ENCODE data around the gene CLRN2. TPM values are rescaled to one million over a fixed set of nuclear protein-coding genes. Genes with fewer than 3 reads are reported as not detected.

Gene CLRN2
- total and polyA plus RNA-seq, 10 of the 15 experiments (the other 5 are each of a cell fraction or from before 2014, with no cell fraction given) = not detected

GRCh38 chr4:17493619-17494018 lies 21.3 kb upstream of the CLRN2 start:
- FAIRE-seq = no peak
- no peaks in the 10 kb centered on the region for H4K20me1 ChIP-seq (ENCODE audit: control insufficient read depth, insufficient read depth)
- no peak overlapping the region for H3K4me2 ChIP-seq (ENCODE audit: control insufficient read depth, insufficient read depth)
- WGBS (ENCODE audit: insufficient coverage, insufficient replicate concordance, low lambda C conversion rate, missing lambda C conversion rate) = 30% methylated on average over 4 of the region's 4 CpGs
- CTCF ChIA-PET = interaction anchor here (1.7 kb wide), 1 partner anchor 25 kb away, joined by 3 read pairs; no protein-coding TSS in a partner anchor
- intact Hi-C loops (cut with micrococcal nuclease; ENCODE audit: unreplicated experiment) = no loop called here
- H3K27ac ChIP-seq (ENCODE audit: control insufficient read depth, insufficient read depth) = no peak overlapping the region
- in situ Hi-C loops (cut with MboI) = no loop called here
- POLR2A ChIA-PET = no interaction called here
- H3K79me2 ChIP-seq (ENCODE audit: control insufficient read depth, insufficient read depth, low read length) = no peaks in the 10 kb centered on the region
- H2AFZ ChIP-seq (ENCODE audit: control insufficient read depth, low read depth, low read length) = no peak overlapping the region
- ATAC-seq = no peak
- RAD21 ChIA-PET (ENCODE audit: unreplicated experiment) = no interaction called here
- H3K36me3 ChIP-seq (ENCODE audit: control insufficient read depth in 2 of 2, insufficient read depth in 2 of 2, low read length in 1 of 2) = peaks cover 2 to 5% of the 10 kb centered on the region in 2 experiments; a peak in 1 of 4 replicates
- H3K4me3 ChIP-seq = no peak overlapping the region
- H3K4me1 ChIP-seq (ENCODE audit: control insufficient read depth, insufficient read depth, low read length) = no peaks in the 10 kb centered on the region
- TF ChIP-seq SUZ12 (IDR thresholded peaks at IDR 0.05; ENCODE audit: unreplicated experiment) = no peak
- no peak for TF ChIP-seq EGR1 (IDR thresholded peaks at IDR 0.05; ENCODE audit: borderline replicate concordance in 1 of 2, low read depth in 2 of 2, low read length in 2 of 2)
- TF ChIP-seq USF2 (IDR thresholded peaks at IDR 0.05; ENCODE audit: borderline replicate concordance, low read depth, low read length) = no peak
- TF ChIP-seq SREBF2 (IDR thresholded peaks at IDR 0.05; ENCODE audit: low read length) = no peak
- H3K27me3 ChIP-seq (replicated peaks in 1 of 2; ENCODE audit: control insufficient read depth in 2 of 2, insufficient read depth in 2 of 2, low read length in 1 of 2) = no peaks in the 10 kb centered on the region
- SMC1A ChIA-PET (ENCODE audit: uncharacterized antibody, unreplicated experiment) = no interaction called here
- H3K9ac ChIP-seq (ENCODE audit: control insufficient read depth, insufficient read depth, low read length) = no peak overlapping the region
- BruUV-seq (replicated peaks) = no TSS peak
- H3K9me3 ChIP-seq (replicated peaks; ENCODE audit: control insufficient read depth, insufficient read depth, low read length) = no peaks in the 10 kb centered on the region
- no peak for DNase-seq (ENCODE audit: low read depth, low spot score)

GRCh38 chr4:17494258-17495190 lies 20.4 kb upstream of the CLRN2 start:
- Histone ChIP-seq H3K27me3 (replicated peaks in 1 of 2; ENCODE audit: control insufficient read depth in 2 of 2, insufficient read depth in 2 of 2, low read length in 1 of 2) (no peaks in the 10 kb centered on the region), H3K9me3 (replicated peaks; ENCODE audit: control insufficient read depth, insufficient read depth, low read length) (no peaks in the 10 kb centered on the region), H3K27ac (ENCODE audit: control insufficient read depth, insufficient read depth) (no peak overlapping the region), H3K36me3 (ENCODE audit: control insufficient read depth in 2 of 2, insufficient read depth in 2 of 2, low read length in 1 of 2) (peaks cover 2 to 5% of the 10 kb centered on the region in 2 experiments; a peak in 1 of 4 replicates), H3K4me3 (no peak overlapping the region), H3K9ac (ENCODE audit: control insufficient read depth, insufficient read depth, low read length) (no peak overlapping the region), H4K20me1 (ENCODE audit: control insufficient read depth, insufficient read depth) (no peaks in the 10 kb centered on the region), H3K79me2 (ENCODE audit: control insufficient read depth, insufficient read depth, low read length) (no peaks in the 10 kb centered on the region), H2AFZ (ENCODE audit: control insufficient read depth, low read depth, low read length) (no peak overlapping the region), H3K4me2 (ENCODE audit: control insufficient read depth, insufficient read depth) (no peak overlapping the region), H3K4me1 (ENCODE audit: control insufficient read depth, insufficient read depth, low read length) (no peaks in the 10 kb centered on the region)
- no TSS peak for BruUV-seq (replicated peaks)
- ChIA-PET POLR2A (no interaction called here), RAD21 (ENCODE audit: unreplicated experiment) (no interaction called here), SMC1A (ENCODE audit: uncharacterized antibody, unreplicated experiment) (no interaction called here), CTCF (interaction anchor here (1.7 kb wide), 1 partner anchor 26 kb away, joined by 3 read pairs; no protein-coding TSS in a partner anchor)
- WGBS (ENCODE audit: insufficient coverage, insufficient replicate concordance, low lambda C conversion rate, missing lambda C conversion rate) = 55% methylated on average over 10 of the region's 10 CpGs
- DNase-seq (ENCODE audit: low read depth, low spot score) = no peak
- ATAC-seq = no peak
- in situ Hi-C loops (cut with MboI) (no loop called here), intact Hi-C loops (cut with micrococcal nuclease; ENCODE audit: unreplicated experiment) (no loop called here)
- FAIRE-seq = no peak
- TF ChIP-seq CBFB (IDR thresholded peaks at IDR 0.05; ENCODE audit: low read depth) (no peak), CBX5 (IDR thresholded peaks at IDR 0.05; ENCODE audit: low read depth) (no peak), NR2C1 (IDR thresholded peaks at IDR 0.05) (no peak), SPI1 (IDR thresholded peaks at IDR 0.05; ENCODE audit: borderline replicate concordance, insufficient read depth, low read depth, low read length) (no peak), NFXL1 (IDR thresholded peaks at IDR 0.05; ENCODE audit: borderline replicate concordance) (no peak), ATF7 (IDR thresholded peaks at IDR 0.05; ENCODE audit: low read depth) (no peak), E2F4 (IDR thresholded peaks at IDR 0.05; ENCODE audit: low read depth, low read length) (no peak)

Data from GM12878 (cell line).